Pancreas (tissue), 10 donors: ENCODE data around the gene STIL. TPM values are rescaled to one million over a fixed set of nuclear protein-coding genes. Genes with fewer than 3 reads are reported as not detected.

Experiments
- ATAC-seq, 4 donors: fragments of 200-7000 bp; cut with Tn5 transposase; one replicate each; pipeline versions ENCODE4 v1.8.0 to v1.9.1; 2020; ENCODE audit warnings: mild to moderate bottlenecking in 4 of 4, moderate library complexity in 4 of 4
- DNase-seq, 6 donors: peaks; one replicate each; pipeline ENCODE4 v3.0.0-alpha.2; 2020
- FAIRE-seq: peaks from 2 replicates; lab custom pipeline; 2012; peaks lifted over from hg19 to GRCh38; lab: Jason Lieb, UNC
- H3K27ac ChIP-seq, 4 donors: fragments of 200-600 bp; sonication (generic); 1 replicate in 3 of 4; 2 replicates in 1 of 4; pipeline versions ENCODE4 v1.5.0 to v1.8.0; 2020
- H3K27me3 ChIP-seq, 4 donors: fragments of 200-600 bp; one replicate each; pipeline ENCODE4 v1.8.0; 2021
- H3K36me3 ChIP-seq, 3 donors: fragments of 200-600 bp; sonication (generic) in 1 of 3; one replicate each; pipeline versions ENCODE4 v1.5.0 to v1.8.0; 2020 to 2021
- H3K4me1 ChIP-seq, 3 donors: fragments of 200-600 bp; one replicate each; pipeline ENCODE4 v1.8.0; 2021
- H3K4me3 ChIP-seq, 4 donors: fragments of 200-600 bp; sonication (generic) in 2 of 4; one replicate each; pipeline versions ENCODE4 v1.5.0 to v1.8.0; 2020 to 2021
- H3K9me3 ChIP-seq, 4 donors: fragments of 200-600 bp; one replicate each; pipeline ENCODE4 v1.8.0; 2021
- WGBS, 2 donors: extraction: QIAGEN DNeasy Blood & Tissue Kit; methylation state at CpG; one replicate each; pipeline ENCODE4 v1.1.7; 2013; 5-methylcytosine and 5-hydroxymethylcytosine counted together
- intact Hi-C, 3 donors: fragments of 100-400 bp; cut with DNase I; formaldehyde crosslinking; loops; one replicate each; pipeline versions ENCODE4 v1.11.1 to v1.14.2; 2022
- polyA plus RNA-seq, 2 donors: library from polyadenylated mRNA; stranded (reverse); fragments of 200-250 nt; gene quantifications; one replicate each; pipeline ENCODE4 v1.2.3, GENCODE V29; 2013
- total RNA-seq, 6 donors: library from RNA; stranded (reverse); fragmentation: NEBNext Ultra II Directional in 4 of 6; extraction: Animal tissue kit (Norgen Biotek cat#: 25700) in 4 of 6; gene quantifications; one replicate each; pipeline versions ENCODE4 v1.2.1 to v1.2.4, GENCODE V29; 2021 to 2023
- TF ChIP-seq, protein P1 (sequence below), 4 donors: fragments of 200-600 bp; sonication (generic) in 3 of 4; IDR thresholded peaks; one replicate each; pipeline versions ENCODE4 v1.5.0 to v1.8.0; 2021; ENCODE audit warnings: antibody characterized with exemption in 4 of 4
- donor health status: healthy with polysubstance abuse.
- donor health status: DM: no; HTN: no; CAD: no; lungs with moderate emphysema.
- donor health status: DM: no; HTN: no; CAD: no.
- donor health status: control.
- donor health status: control.
- donor health status: Bipolar disorder and iron deficiency.
- donor health status: DM: yes; HTN: yes; CAD: no.
- donor health status: DM: no; HTN: no; CAD: no.
- donor health status: DM: no; HTN: no; CAD: no.
- donor health status: DM: yes; HTN: yes; CAD: no.

Gene STIL
- total and polyA plus RNA-seq, 8 donors, result 0.43 to 1.5 (median 0.53) TPM

DNA sequence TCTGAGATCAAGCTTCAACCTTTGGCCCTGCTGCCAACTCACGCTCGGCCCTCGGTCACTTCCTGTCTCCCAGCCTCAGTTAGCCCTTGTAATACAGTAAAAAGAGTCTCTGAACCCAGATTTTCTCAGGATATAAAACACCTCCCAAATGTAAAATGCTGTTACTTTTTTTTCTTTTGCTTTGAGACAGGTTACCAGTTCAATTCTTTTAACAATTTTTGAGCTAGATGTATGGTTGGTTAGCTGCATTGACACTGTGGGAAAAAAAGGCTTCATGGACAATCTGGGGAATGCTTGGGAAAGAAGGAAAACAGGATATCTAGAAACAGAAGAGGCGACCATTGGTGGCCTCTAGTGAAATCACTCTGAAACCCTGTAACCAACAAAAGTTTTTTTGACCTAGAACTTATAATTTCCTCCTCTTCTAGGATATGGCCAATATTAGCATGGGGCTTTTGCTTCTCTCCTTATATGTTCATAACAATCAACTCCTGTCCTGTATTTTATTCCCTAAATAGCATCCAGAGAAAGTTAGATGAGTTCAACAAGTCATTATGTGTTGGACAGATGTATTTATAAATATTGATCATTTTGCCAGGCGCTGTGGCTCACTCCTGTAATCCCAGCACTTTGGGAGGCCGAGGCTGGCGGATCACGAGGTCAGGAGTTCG is 21.0 kb upstream of the STIL start:
- H3K27ac ChIP-seq, result peak overlapping the region; percentile 93 to 97 (median 95)
- H3K9me3 ChIP-seq, result no peaks in the 10 kb centered on the region
- WGBS, 2 donors, result 34 to 44% methylated on average over 9 of the region's 9 CpGs
- peaks cover 5 to 23% (median 21%) of the 10 kb centered on the region in 3 donors for H3K4me1 ChIP-seq
- no peak for DNase-seq
- H3K4me3 ChIP-seq, result peak overlapping the region; percentile 71 to 92 (median 86)
- TF ChIP-seq, protein P1, sequence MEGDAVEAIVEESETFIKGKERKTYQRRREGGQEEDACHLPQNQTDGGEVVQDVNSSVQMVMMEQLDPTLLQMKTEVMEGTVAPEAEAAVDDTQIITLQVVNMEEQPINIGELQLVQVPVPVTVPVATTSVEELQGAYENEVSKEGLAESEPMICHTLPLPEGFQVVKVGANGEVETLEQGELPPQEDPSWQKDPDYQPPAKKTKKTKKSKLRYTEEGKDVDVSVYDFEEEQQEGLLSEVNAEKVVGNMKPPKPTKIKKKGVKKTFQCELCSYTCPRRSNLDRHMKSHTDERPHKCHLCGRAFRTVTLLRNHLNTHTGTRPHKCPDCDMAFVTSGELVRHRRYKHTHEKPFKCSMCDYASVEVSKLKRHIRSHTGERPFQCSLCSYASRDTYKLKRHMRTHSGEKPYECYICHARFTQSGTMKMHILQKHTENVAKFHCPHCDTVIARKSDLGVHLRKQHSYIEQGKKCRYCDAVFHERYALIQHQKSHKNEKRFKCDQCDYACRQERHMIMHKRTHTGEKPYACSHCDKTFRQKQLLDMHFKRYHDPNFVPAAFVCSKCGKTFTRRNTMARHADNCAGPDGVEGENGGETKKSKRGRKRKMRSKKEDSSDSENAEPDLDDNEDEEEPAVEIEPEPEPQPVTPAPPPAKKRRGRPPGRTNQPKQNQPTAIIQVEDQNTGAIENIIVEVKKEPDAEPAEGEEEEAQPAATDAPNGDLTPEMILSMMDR (IDR thresholded peaks at IDR 0.05), result no peak
- FAIRE-seq, result no peak
- H3K27me3 ChIP-seq, result no peaks in the 10 kb centered on the region
- no peaks in the 10 kb centered on the region for H3K36me3 ChIP-seq
- intact Hi-C loops, result no loop called here
- no peak for ATAC-seq

DNA sequence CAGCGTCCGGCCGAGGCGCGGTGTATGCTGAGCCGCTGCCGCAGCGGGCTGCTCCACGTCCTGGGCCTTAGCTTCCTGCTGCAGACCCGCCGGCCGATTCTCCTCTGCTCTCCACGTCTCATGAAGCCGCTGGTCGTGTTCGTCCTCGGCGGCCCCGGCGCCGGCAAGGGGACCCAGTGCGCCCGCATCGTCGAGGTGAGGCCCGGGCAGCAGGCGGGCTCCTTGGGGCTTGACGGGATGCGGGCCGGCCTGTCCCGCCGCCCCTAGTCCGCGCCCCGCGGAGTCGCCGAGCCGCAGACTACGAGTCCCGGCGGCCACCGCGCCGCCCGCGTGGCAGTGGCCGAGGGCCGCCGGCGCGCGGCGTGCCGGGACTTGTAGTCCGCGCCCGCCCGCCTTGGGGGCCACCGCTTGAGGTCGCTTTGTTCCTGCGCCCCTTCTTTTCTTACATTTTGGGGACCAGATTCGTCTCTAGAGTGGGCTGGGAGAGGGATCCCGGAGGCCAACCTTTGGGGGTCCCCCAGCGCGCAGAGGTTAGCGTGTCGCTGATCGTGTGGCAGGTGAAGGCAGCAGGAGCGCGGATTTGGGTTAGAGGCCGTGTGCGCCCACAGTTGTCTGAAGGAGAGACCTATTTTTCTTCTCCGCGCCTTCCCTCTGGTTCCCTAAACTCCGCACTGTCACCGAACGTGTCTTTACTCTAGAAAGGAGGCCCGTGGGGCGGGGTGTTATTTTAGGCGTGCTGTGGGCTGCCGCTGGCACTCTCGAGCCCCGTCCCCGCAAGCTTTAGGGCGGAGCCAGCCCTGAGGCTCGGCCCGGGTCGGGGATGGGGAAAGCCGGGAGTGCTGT is 20.2 kb upstream of the STIL start:
- intact Hi-C loops, result no loop called here
- Histone ChIP-seq H3K27ac (peak overlapping the region; percentile 93 to 97 (median 95)), H3K9me3 (no peaks in the 10 kb centered on the region), H3K27me3 (no peaks in the 10 kb centered on the region), H3K4me1 (peaks cover 5 to 23% (median 21%) of the 10 kb centered on the region in 3 donors), H3K36me3 (no peaks in the 10 kb centered on the region), H3K4me3 (peak overlapping the region; percentile 71 to 92 (median 86))
- TF ChIP-seq, protein P1 (IDR thresholded peaks at IDR 0.05), result peak in 1 of 4 donors; percentile 6
- DNase-seq, result peak; percentile 71 to 90 (median 79)
- ATAC-seq, result peak; percentile 90 to 96 (median 93)
- FAIRE-seq, result no peak
- WGBS, 2 donors, result 0% methylated on average over 48 to 90 of the region's 90 CpGs

DNA sequence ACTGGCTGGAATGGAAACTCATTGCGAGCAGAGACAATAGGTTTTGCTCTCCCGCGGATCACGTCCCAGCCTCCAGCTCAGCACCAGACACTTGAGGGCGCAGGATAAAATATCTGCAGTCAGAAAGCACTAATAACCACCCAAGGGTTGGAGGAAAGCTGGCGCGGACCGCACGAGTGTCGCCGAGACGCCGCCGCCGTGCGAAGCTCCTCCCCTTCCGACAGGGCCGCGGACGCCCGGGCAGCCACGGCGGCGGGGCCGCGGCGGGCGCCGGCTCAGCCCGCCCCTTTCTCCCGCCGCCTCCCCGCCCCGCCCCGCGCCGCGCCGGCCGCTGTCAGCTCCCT is 19.6 kb upstream of the STIL start, which contains the start of gene CMPK1:
Gene CMPK1, plus strand, starts transcription at position 213 of the 344 bp plus-strand sequence. CDS start 156 bp downstream, outside the sequence.
- peaks cover 5 to 23% (median 21%) of the 10 kb centered on the region in 3 donors for H3K4me1 ChIP-seq
- DNase-seq (peak; percentile 83 to 92 (median 87)), ATAC-seq (peak; percentile 81 to 89 (median 84)), FAIRE-seq (no peak)
- H3K27ac ChIP-seq, result peak within 1 kb of the TSS; percentile 93 to 97 (median 95)
- WGBS, 2 donors, result 0 to 1% methylated on average over 17 to 40 of the region's 40 CpGs
- intact Hi-C loops, result no loop called here
- TF ChIP-seq, protein P1 (IDR thresholded peaks at IDR 0.05), result no peak
- no peaks in the 10 kb centered on the region for H3K36me3 ChIP-seq
- H3K9me3 ChIP-seq, result no peaks in the 10 kb centered on the region
- H3K4me3 ChIP-seq, result peak within 1 kb of the TSS; percentile 71 to 92 (median 86)
- H3K27me3 ChIP-seq, result no peaks in the 10 kb centered on the region

DNA sequence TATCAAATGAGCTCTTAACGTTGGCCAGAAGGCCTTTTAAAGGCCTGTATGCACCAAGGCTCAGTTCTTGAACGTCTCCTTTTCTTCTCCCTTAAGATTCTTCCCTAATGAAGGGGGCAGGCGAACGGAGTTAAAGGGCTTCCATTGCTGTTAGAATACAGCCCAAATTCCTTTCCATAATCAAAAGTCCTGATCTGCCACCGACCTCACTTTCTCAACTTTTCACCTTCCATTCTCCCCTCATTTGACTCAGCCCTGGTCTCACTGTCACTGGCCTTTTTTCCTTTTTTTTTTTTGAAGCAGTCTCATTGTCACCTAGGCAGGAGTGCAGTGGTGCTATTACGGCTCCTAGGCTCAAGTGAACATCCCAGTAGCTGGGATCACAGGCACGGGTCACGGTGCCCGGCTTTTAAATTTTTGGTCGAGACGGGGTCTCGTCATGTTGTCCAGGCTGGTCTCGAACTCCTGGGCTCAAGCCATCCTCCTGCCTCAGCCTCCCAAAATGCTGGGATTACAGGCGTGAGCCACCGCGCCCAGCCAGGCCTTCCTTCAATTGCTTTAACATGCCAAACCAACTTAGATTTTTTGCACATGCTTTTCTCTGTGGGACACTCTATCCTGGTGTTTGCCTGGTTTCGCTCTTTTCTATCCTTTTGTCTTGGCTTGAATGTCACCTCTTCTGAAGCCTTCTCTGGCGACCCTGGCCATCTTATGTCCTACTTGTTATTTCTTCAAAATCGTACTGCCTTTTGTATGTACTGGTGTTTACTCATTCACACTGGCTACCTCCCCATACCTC is 19.0 kb upstream of the STIL start:
- DNase-seq (peak in 1 of 6 donors; percentile 25), FAIRE-seq (no peak), ATAC-seq (peak in 2 of 4 donors; percentile 1 to 2)
- intact Hi-C loops, result no loop called here
- TF ChIP-seq, protein P1 (IDR thresholded peaks at IDR 0.05), result no peak
- no peaks in the 10 kb centered on the region for H3K27me3 ChIP-seq
- H3K4me3 ChIP-seq, result peak overlapping the region; percentile 33 to 92 (median 86)
- WGBS, 2 donors, result 20 to 24% methylated on average over 19 of the region's 19 CpGs
- H3K36me3 ChIP-seq, result no peaks in the 10 kb centered on the region
- H3K4me1 ChIP-seq, result peaks cover 5 to 23% (median 21%) of the 10 kb centered on the region in 3 donors
- peak overlapping the region; percentile 93 to 97 (median 95) for H3K27ac ChIP-seq
- H3K9me3 ChIP-seq, result no peaks in the 10 kb centered on the region
